ENCODE measurements around the gene KIF18B.

The KIF18B gene

GRCh38 chr17:44914148-44914547 lies 33.4 kb downstream of the KIF18B start:
- no peak overlapping the region for H3K4me3 ChIP-seq (ENCODE audit: low read length)
- no peak for DNase-seq (ENCODE audit: low read depth)

GRCh38 chr17:44913676-44914075 lies 33.9 kb downstream of the KIF18B start:
- no peak overlapping the region for H3K4me3 ChIP-seq (ENCODE audit: low read length)
- no peak for TF ChIP-seq CTCF (conservative IDR thresholded peaks at IDR 0.05; ENCODE audit: low read depth, low read length)
- no peak for DNase-seq (ENCODE audit: low read depth)

More at GRCh38 chr17:44914148-44914547, 33.4 kb downstream of the KIF18B start:
- TF ChIP-seq CTCF (conservative IDR thresholded peaks at IDR 0.05; ENCODE audit: low read depth, low read length): no peak

- DNase-seq (ENCODE audit: low read depth): no peak
- no peak overlapping the region for H3K4me3 ChIP-seq (ENCODE audit: low read length)
- TF ChIP-seq CTCF (conservative IDR thresholded peaks at IDR 0.05; ENCODE audit: low read depth, low read length): no peak
Observed at GRCh38 chr17:44912763-44913544, 34.6 kb downstream of the KIF18B start.

DNA sequence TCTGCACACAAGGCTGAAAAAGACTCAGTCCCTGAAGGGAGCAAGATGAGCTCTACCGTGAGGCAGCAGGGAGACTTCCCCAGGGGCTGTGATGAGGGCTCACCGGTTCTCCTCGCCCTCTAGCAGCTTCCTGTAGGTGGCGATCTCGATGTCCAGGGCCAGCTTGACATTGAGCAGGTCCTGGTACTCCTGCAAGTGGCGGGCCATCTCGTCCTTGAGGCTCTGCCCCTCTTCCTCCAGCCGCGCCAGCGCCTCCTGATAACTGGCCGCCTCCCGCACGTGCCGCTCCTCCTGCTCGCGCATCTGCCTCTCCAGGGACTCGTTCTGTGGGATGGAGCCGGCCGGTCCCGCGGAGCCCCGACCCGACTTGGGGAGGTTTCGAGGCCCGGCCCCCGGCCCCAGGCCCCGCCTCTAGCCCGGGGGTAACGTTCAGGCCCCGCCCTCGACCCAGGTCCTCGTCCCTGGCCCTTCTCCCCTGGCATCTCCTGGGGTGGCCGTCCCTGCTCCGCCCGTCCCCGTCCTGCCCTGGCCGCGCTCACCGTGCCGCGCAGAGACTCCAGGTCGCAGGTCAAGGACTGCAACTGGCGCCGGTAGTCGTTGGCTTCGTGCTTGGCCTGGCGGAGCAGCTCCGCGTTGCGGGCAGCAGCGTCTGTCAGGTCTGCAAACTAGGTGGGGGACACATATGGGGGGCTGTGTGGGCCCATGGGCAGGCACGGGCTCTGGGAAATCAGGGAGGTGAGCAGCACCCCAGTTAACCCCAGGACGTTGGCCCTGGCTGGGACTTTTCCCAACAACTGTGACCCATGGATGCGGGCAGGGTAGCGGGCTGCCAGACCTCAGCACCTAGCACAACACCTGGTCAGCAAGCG lies 36.2 kb downstream of the KIF18B start:
- peak overlapping the region; percentile 22 for H3K4me3 ChIP-seq (ENCODE audit: low read length)
- TF ChIP-seq CTCF (conservative IDR thresholded peaks at IDR 0.05; ENCODE audit: low read depth, low read length): peak; percentile 85
- DNase-seq (ENCODE audit: low read depth): no peak

GRCh38 chr17:44910231-44911106 lies 37.1 kb downstream of the KIF18B start:
- H3K4me3 ChIP-seq (ENCODE audit: low read length): no peak overlapping the region
- DNase-seq (ENCODE audit: low read depth): no peak
- no peak for TF ChIP-seq CTCF (conservative IDR thresholded peaks at IDR 0.05; ENCODE audit: low read depth, low read length)

DNA sequence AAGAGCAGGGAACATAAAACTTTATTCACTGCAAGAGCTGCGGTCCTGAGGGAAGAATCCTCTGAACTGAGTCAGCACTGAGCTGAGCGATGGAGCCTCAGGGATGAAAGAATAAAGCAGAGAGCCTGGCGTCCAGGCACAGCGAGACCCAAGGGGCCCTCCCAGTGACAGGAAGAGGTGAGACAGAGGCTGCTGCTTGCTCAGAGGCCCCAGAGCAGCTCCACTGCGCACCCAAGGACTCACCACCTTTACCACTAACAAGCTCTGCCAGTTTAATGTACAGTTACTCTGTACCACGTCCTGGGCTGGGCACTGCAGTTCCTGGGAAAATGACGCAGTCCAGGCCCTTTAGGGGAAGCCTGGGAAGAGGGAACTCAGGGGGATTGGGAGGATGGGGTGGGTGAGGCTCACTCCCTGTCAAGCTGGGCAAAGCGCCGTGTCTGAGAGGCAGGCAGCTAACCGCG lies 37.9 kb downstream of the KIF18B start:
- no peak overlapping the region for H3K4me3 ChIP-seq (ENCODE audit: low read length)
- no peak for TF ChIP-seq CTCF (conservative IDR thresholded peaks at IDR 0.05; ENCODE audit: low read depth, low read length)
- no peak for DNase-seq (ENCODE audit: low read depth)
